A549 (cell line): ENCODE measurements around the gene EVC2. TPM values are rescaled to one million over a fixed set of nuclear protein-coding genes. Genes with fewer than 3 reads are reported as not detected.

Source experiments
- ATAC-seq, 2 experiments: fragments of 200-7000 bp in 1 of 2; fragments of >200 bp in 1 of 2; cut with Nextera tagmentation in 1 of 2; cut with Tn5 transposase in 1 of 2; 3 replicates each; pipeline versions ENCODE4 v1.8.0 to v1.9.1; 2018 to 2020; ENCODE audit warnings: mild to moderate bottlenecking in 1 of 2, moderate library complexity in 1 of 2
- CTCF ChIA-PET: fragments of 300-600 bp; sonication (Branson Sonifier 250); formaldehyde crosslinking; extraction: SDS; loops from one replicate; lab custom pipeline; 2021; ENCODE audit warnings: antibody characterized with exemption, inconsistent platforms; lab: Yijun Ruan, JAX
- POLR2A ChIA-PET: fragments of 350-600 bp; formaldehyde crosslinking; extraction: SDS; loops from one replicate; lab custom pipeline; 2021; ENCODE audit warnings: antibody characterized with exemption, inconsistent platforms; lab: Yijun Ruan, JAX
- DNase-seq, 2 experiments: peaks; one replicate each; pipeline versions ENCODE4 v3.0.0 to v3.0.0-alpha.2; 2011 to 2016; ENCODE audit warnings: low read depth in 1 of 2, low spot score in 1 of 2
- FAIRE-seq: peaks from 2 replicates; lab custom pipeline; 2011; peaks lifted over from hg19 to GRCh38; lab: Jason Lieb, UNC
- H3K27ac ChIP-seq, 2 experiments: fragments of >200 bp; sonication (Bioruptor Twin); formaldehyde crosslinking; 3 replicates each; pipeline ENCODE4 v1.5.1; 2016 to 2017
- H3K4me1 ChIP-seq: fragments of >200 bp; sonication (Bioruptor Twin); formaldehyde crosslinking; 3 replicates; pipeline ENCODE4 v1.6.1; 2016
- H3K4me2 ChIP-seq: fragments of >200 bp; sonication (Bioruptor Twin); formaldehyde crosslinking; 3 replicates; pipeline ENCODE4 v1.6.1; 2016
- H3K4me3 ChIP-seq: fragments of >200 bp; sonication (Bioruptor Twin); formaldehyde crosslinking; 3 replicates; pipeline ENCODE4 v1.5.1; 2016
- H3K9me3 ChIP-seq: fragments of >200 bp; sonication (Bioruptor Twin); formaldehyde crosslinking; 3 replicates; pipeline ENCODE4 v1.6.1; 2016
- BHLHE40 ChIP-seq: IDR thresholded peaks from 2 replicates; pipeline ENCODE4 v1.6.1; 2012; ENCODE audit warnings: low read depth, low read length, inconsistent platforms
- CBX8 ChIP-seq: fragments of 200-600 bp; sonication (generic); IDR thresholded peaks from 2 replicates; pipeline ENCODE4 v1.6.1; 2016
- CEBPB ChIP-seq, 2 experiments: fragments of >200 bp in 1 of 2; sonication (Bioruptor Twin) in 1 of 2; formaldehyde crosslinking in 1 of 2; IDR thresholded peaks; 2 replicates each; pipeline ENCODE4 v1.6.1; 2012 to 2016
- CHD2 ChIP-seq: fragments of 150-350 bp; IDR thresholded peaks from 2 replicates; pipeline ENCODE4 v1.6.1; 2014; ENCODE audit warnings: low read length; ENCODE audit not compliant: partially characterized antibody
- EHMT2 ChIP-seq: fragments of 200-600 bp; sonication (generic); IDR thresholded peaks from 2 replicates; pipeline ENCODE4 v1.6.1; 2016; ENCODE audit warnings: antibody characterized with exemption, low read depth, mild to moderate bottlenecking, moderate library complexity
- ESRRA ChIP-seq: fragments of 150-350 bp; IDR thresholded peaks from 2 replicates; pipeline ENCODE4 v1.6.1; 2014; ENCODE audit warnings: mild to moderate bottlenecking, low read length, borderline replicate concordance
- FOSB ChIP-seq: fragments of 250-450 bp; sonication (Bioruptor Pico); IDR thresholded peaks from 2 replicates; pipeline ENCODE4 v1.5.0; 2020; ENCODE audit warnings: mild to moderate bottlenecking, moderate library complexity
- HDAC2 ChIP-seq: fragments of 200-600 bp; sonication (generic); IDR thresholded peaks from 2 replicates; pipeline ENCODE4 v1.6.1; 2016
- MAFK ChIP-seq: fragments of 450-650 bp; IDR thresholded peaks from 2 replicates; pipeline ENCODE4 v1.6.1; 2014; ENCODE audit not compliant: partially characterized antibody
- MAZ ChIP-seq: fragments of 150-350 bp; IDR thresholded peaks from 2 replicates; pipeline ENCODE4 v1.6.1; 2014; ENCODE audit warnings: antibody characterized with exemption, low read depth, low read length, borderline replicate concordance
- NR3C1 ChIP-seq: fragments of >200 bp; sonication (Bioruptor Twin); formaldehyde crosslinking; IDR thresholded peaks from 3 replicates; pipeline ENCODE4 v1.6.1; 2017
- POLR2A ChIP-seq: IDR thresholded peaks from 2 replicates; pipeline ENCODE4 v1.6.1; 2012; ENCODE audit warnings: mild to moderate bottlenecking, low read length
- RAD21 ChIP-seq, 2 experiments: fragments of >200 bp in 1 of 2; sonication (Bioruptor Twin) in 1 of 2; formaldehyde crosslinking in 1 of 2; IDR thresholded peaks in 1 of 2; conservative IDR thresholded peaks in 1 of 2; 2 replicates in 1 of 2; 3 replicates in 1 of 2; pipeline ENCODE4 v1.6.1; 2012 to 2018; ENCODE audit warnings: inconsistent platforms in 1 of 2
- RARB ChIP-seq: fragments of 250-450 bp; sonication (Bioruptor Pico); IDR thresholded peaks from 2 replicates; pipeline ENCODE4 v1.8.0; 2021; ENCODE audit warnings: mild to moderate bottlenecking, moderate library complexity
- RFX5 ChIP-seq: fragments of 450-650 bp; IDR thresholded peaks from 2 replicates; pipeline ENCODE4 v1.7.1; 2014; ENCODE audit warnings: antibody characterized with exemption, mild to moderate bottlenecking, moderate library complexity
- SMC3 ChIP-seq: fragments of >200 bp; sonication (Bioruptor Twin); formaldehyde crosslinking; IDR thresholded peaks from 3 replicates; pipeline ENCODE4 v1.6.1; 2018; ENCODE audit warnings: inconsistent platforms
- SREBF2 ChIP-seq: fragments of 450-650 bp; IDR thresholded peaks from 2 replicates; pipeline ENCODE4 v1.6.1; 2014; ENCODE audit warnings: mild to moderate bottlenecking, moderate library complexity
- TP53 ChIP-seq: fragments of 250-450 bp; sonication (Bioruptor Pico); IDR thresholded peaks from 2 replicates; pipeline ENCODE4 v1.5.0; 2021; ENCODE audit warnings: mild to moderate bottlenecking, moderate library complexity
- ZC3H11A ChIP-seq: fragments of 450-650 bp; IDR thresholded peaks from 2 replicates; pipeline ENCODE4 v1.6.1; 2014; ENCODE audit warnings: antibody characterized with exemption, mild to moderate bottlenecking
- ZNF302 ChIP-seq: fragments of 250-450 bp; sonication (Bioruptor Pico); IDR thresholded peaks from 2 replicates; pipeline ENCODE4 v1.9.0; 2021; ENCODE audit warnings: inconsistent platforms, mild to moderate bottlenecking, moderate library complexity
- WGBS: methylation state at CpG from one replicate; pipeline ENCODE4 v1.1.6; 2017; ENCODE audit errors: missing lambda C conversion rate; 5-methylcytosine and 5-hydroxymethylcytosine counted together
- polyA plus RNA-seq, 4 experiments: library from polyadenylated mRNA; depleted of rRNA in 3 of 4; stranded (reverse); fragments of >200 nt; fragmentation: RNase III in 1 of 4; extraction: RNeasy Plus Mini Kit Qiagen cat#74134 plus additional on column Dnase treatment in 1 of 4; gene quantifications; 2 replicates in 3 of 4; 3 replicates in 1 of 4; pipeline ENCODE4 v1.2.3, GENCODE V29; 2011 to 2017

The EVC2 gene
- polyA plus RNA-seq, 2 of the 4 experiments (the other 2 are of a cell fraction) = 0.96 to 1.5 TPM

GRCh38 chr4:5622596-5622995 lies 85.8 kb downstream of the EVC2 start (continued):
- no peak for TF ChIP-seq HDAC2
- TF ChIP-seq ZC3H11A = no peak
- TF ChIP-seq CHD2 = no peak
- no peak for TF ChIP-seq NR3C1
- TF ChIP-seq POLR2A = no peak
- no peak for TF ChIP-seq BHLHE40

GRCh38 chr4:5619913-5620625 lies 88.3 kb downstream of the EVC2 start:
- H3K4me3 ChIP-seq = no peak overlapping the region
- H3K27ac ChIP-seq = no peak overlapping the region
- DNase-seq = no peak
- H3K4me2 ChIP-seq = no peak overlapping the region
- ChIA-PET CTCF (interaction anchor here (0.8 to 1.5 kb wide), 2 partner anchors 13 to 193 kb away, joined by 3 read pairs; no protein-coding TSS in a partner anchor), POLR2A (no interaction called here)
- TF ChIP-seq MAFK (no peak), RFX5 (no peak), SMC3 (no peak), TP53 (no peak), FOSB (CRISPR knock-in tag) (no peak), EHMT2 (no peak), ZNF302 (no peak), CEBPB (IDR thresholded peaks at IDR 0.05) (no peak), RARB (CRISPR knock-in tag) (no peak), ESRRA (no peak)
- FAIRE-seq = no peak
- 83% methylated on average over 14 of the region's 14 CpGs for WGBS
- no peak for ATAC-seq
- no peaks in the 10 kb centered on the region for H3K4me1 ChIP-seq
- H3K9me3 ChIP-seq = no peaks in the 10 kb centered on the region

- 79% methylated on average over 4 of the region's 11 CpGs for WGBS
- CTCF ChIA-PET = interaction anchor here (1.5 kb wide), 1 partner anchor 194 kb away, joined by 3 read pairs; no protein-coding TSS in a partner anchor
- ATAC-seq = no peak
Observed at GRCh38 chr4:5618051-5618960, 90.1 kb downstream of the EVC2 start.

GRCh38 chr4:5616331-5616950 lies 91.9 kb downstream of the EVC2 start:
- Histone ChIP-seq H3K9me3 (no peaks in the 10 kb centered on the region), H3K27ac (no peak overlapping the region), H3K4me3 (no peak overlapping the region), H3K4me1 (no peaks in the 10 kb centered on the region), H3K4me2 (no peak overlapping the region)
- FAIRE-seq (no peak), ATAC-seq (no peak), DNase-seq (no peak)
- WGBS = 94% methylated on average over 16 of the region's 16 CpGs
- TF ChIP-seq RAD21 (conservative IDR thresholded peaks at IDR 0.05 in 1 of 2, IDR thresholded peaks at IDR 0.05 in 1 of 2) (no peak), MAZ (no peak), CBX8 (no peak), SREBF2 (no peak), FOSB (CRISPR knock-in tag) (no peak)
- ChIA-PET CTCF (no interaction called here), POLR2A (no interaction called here)

More at GRCh38 chr4:5618051-5618960, 90.1 kb downstream of the EVC2 start:
- TF ChIP-seq RFX5 = no peak
- H3K4me2 ChIP-seq = no peak overlapping the region
- H3K4me1 ChIP-seq = no peaks in the 10 kb centered on the region
- FAIRE-seq (no peak), DNase-seq (no peak)
- no peak overlapping the region for H3K4me3 ChIP-seq
- no peaks in the 10 kb centered on the region for H3K9me3 ChIP-seq
- POLR2A ChIA-PET = no interaction called here
- no peak overlapping the region for H3K27ac ChIP-seq
